ENCODE measurements around the gene PLVAP. TPM values are rescaled to one million over a fixed set of nuclear protein-coding genes. Genes with fewer than 3 reads are reported as not detected.

The PLVAP gene
- total RNA-seq, 1 donor from 2014 or later, result 378 TPM

GRCh38 chr19:17341845-17342244 lies 35.3 kb downstream of the PLVAP start:
- no peaks in the 10 kb centered on the region for H3K27me3 ChIP-seq
- no peak for TF ChIP-seq CTCF (IDR thresholded peaks at IDR 0.05)
- intact Hi-C loops (cut with DNase I), result no loop called here
- no peak for DNase-seq (ENCODE audit: low spot score in 2 of 2)
- H3K9me3 ChIP-seq, result no peaks in the 10 kb centered on the region
- peaks cover 10 to 15% of the 10 kb centered on the region in 2 donors for H3K4me1 ChIP-seq
- peaks cover 5 to 8% of the 10 kb centered on the region in 2 donors for H3K36me3 ChIP-seq
- no peak overlapping the region for H3K4me3 ChIP-seq
- no peak overlapping the region for H3K27ac ChIP-seq

GRCh38 chr19:17341386-17341785 lies 35.8 kb downstream of the PLVAP start:
- intact Hi-C loops (cut with DNase I), result no loop called here
- H3K27ac ChIP-seq, result no peak overlapping the region
- no peak for TF ChIP-seq CTCF (IDR thresholded peaks at IDR 0.05)

GRCh38 chr19:17340871-17341357 lies 36.2 kb downstream of the PLVAP start:
- no peak for DNase-seq (ENCODE audit: low spot score in 2 of 2)
- TF ChIP-seq CTCF (IDR thresholded peaks at IDR 0.05), result no peak
- Histone ChIP-seq H3K4me1 (peaks cover 8 to 10% of the 10 kb centered on the region in 2 donors), H3K4me3 (no peak overlapping the region), H3K27me3 (no peaks in the 10 kb centered on the region), H3K36me3 (peaks cover 5 to 8% of the 10 kb centered on the region in 2 donors), H3K27ac (no peak overlapping the region), H3K9me3 (no peaks in the 10 kb centered on the region)
- intact Hi-C loops (cut with DNase I), result no loop called here

More at GRCh38 chr19:17341386-17341785, 35.8 kb downstream of the PLVAP start:
- no peak for DNase-seq (ENCODE audit: low spot score in 2 of 2)
- Histone ChIP-seq H3K27me3 (no peaks in the 10 kb centered on the region), H3K9me3 (no peaks in the 10 kb centered on the region), H3K4me3 (no peak overlapping the region), H3K4me1 (peaks cover 10% of the 10 kb centered on the region in 2 donors), H3K36me3 (peaks cover 5 to 8% of the 10 kb centered on the region in 2 donors)

GRCh38 chr19:17340302-17340870 lies 36.8 kb downstream of the PLVAP start:
- intact Hi-C loops (cut with DNase I), result no loop called here
- Histone ChIP-seq H3K27me3 (no peaks in the 10 kb centered on the region), H3K27ac (no peak overlapping the region)

GRCh38 chr19:17339088-17339741 lies 37.9 kb downstream of the PLVAP start:
- Histone ChIP-seq H3K9me3 (no peaks in the 10 kb centered on the region), H3K27me3 (no peaks in the 10 kb centered on the region), H3K4me3 (no peak overlapping the region), H3K36me3 (peaks cover 5 to 8% of the 10 kb centered on the region in 2 donors), H3K27ac (no peak overlapping the region), H3K4me1 (peaks cover 13 to 16% of the 10 kb centered on the region in 2 donors)
- no peak for DNase-seq (ENCODE audit: low spot score in 2 of 2)
- intact Hi-C loops (cut with DNase I), result no loop called here
- no peak for TF ChIP-seq CTCF (IDR thresholded peaks at IDR 0.05)

More at GRCh38 chr19:17340302-17340870, 36.8 kb downstream of the PLVAP start:
- TF ChIP-seq CTCF (IDR thresholded peaks at IDR 0.05), result no peak
- no peak for DNase-seq (ENCODE audit: low spot score in 2 of 2)
- peaks cover 9 to 10% of the 10 kb centered on the region in 2 donors for H3K4me1 ChIP-seq
- H3K4me3 ChIP-seq, result no peak overlapping the region
- H3K9me3 ChIP-seq, result no peaks in the 10 kb centered on the region
- H3K36me3 ChIP-seq, result peaks cover 5 to 8% of the 10 kb centered on the region in 2 donors

Measured in ascending aorta (tissue), 2 donors.